Right hindlimb (tissue), 1 donor: Measurements from ENCODE around the gene HIVEP1.

Experiments
- DNase-seq: peaks from one replicate; pipeline ENCODE4 v3.0.0-alpha.2; 2018

The HIVEP1 gene

GRCh38 chr6:11994875-11995461, 17.1 kb upstream of the HIVEP1 start:
- no peak for DNase-seq

DNA sequence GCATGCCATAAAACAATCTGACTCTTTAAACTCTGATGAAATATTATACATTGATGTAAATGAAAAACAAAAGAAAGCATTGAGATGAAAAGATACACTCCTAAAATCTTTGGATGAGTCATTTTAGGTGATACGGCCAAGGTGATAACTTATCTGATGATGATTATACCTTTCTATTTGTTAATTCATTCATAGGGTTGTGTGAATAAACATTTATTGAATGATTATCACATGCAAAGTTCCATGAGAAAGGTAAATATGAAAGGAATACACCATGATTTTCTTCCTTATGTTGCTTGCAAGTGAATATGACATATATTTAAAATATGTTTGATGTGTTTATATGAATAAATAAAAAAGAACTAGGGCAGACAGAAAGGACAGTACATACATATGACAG, 15.4 kb upstream of the HIVEP1 start:
- DNase-seq = no peak

DNA sequence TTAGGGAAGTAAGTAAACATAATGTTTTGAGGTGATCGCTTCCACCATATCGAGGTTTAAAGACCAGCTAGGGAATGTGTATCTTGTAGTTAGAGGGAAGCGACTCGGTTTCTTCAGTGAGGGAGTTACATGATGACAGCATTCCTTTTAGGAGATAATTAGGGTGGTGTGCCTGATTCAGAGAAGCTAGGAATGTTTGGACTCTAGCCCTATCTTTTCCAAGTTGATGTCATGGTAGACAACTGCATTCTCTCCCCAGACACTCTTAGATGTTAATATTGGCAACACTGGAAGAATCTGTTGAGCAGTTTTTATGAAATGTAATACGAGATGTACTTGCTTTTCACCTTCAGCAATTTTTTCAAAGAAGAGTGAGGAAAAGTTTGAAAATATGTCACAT, 12.9 kb upstream of the HIVEP1 start:
- no peak for DNase-seq

DNA sequence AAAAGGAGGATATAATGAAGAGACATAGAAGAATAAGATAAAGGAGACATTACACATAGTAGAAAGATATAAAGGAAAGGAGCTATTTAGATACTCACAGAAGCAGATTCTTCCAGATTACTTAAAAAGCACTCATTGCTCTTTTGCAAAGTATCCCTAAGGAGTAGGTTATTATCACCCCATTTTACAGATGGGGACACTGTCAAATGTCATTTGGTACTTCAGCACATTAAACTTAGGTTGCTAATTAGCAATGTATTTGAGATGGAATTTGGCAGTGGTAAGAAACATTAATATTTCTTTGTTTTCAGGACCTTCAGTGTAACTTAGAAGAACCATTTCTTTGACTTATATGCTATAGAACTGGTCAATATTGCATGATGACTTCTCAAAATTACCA, 11.9 kb upstream of the HIVEP1 start:
- DNase-seq = no peak

DNA sequence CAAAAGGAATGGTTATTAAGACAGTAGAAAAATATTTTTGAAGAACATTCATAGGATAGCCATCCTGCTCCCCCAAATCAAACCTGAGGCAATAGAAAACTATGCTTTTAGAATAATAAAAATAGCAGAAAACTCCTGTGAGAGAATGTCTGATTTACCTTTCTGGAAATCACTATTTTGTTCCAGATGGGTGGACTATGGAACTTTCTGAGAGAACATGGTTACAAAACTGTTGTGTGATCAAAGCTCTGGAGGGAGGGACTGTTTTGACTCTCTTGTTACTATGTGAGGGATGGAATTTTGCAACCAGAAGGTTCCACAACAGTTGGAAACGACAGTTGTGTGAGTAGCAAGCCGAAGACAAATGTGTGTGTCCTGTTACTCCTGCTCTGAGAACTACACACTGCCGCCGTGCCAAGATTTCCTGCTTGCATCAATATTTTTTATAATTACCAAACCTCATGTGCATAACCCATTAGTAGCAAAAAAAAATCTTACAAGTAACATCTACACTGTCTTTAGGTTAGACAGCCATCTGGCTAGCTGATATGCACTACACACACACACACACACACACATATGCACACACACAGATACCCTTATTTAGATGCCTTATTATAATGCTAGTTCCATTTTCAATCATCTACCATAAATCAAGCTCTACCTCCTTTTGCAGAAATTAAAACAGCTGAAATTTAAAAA, 11.0 kb upstream of the HIVEP1 start:
- peak; percentile 46 for DNase-seq

DNA sequence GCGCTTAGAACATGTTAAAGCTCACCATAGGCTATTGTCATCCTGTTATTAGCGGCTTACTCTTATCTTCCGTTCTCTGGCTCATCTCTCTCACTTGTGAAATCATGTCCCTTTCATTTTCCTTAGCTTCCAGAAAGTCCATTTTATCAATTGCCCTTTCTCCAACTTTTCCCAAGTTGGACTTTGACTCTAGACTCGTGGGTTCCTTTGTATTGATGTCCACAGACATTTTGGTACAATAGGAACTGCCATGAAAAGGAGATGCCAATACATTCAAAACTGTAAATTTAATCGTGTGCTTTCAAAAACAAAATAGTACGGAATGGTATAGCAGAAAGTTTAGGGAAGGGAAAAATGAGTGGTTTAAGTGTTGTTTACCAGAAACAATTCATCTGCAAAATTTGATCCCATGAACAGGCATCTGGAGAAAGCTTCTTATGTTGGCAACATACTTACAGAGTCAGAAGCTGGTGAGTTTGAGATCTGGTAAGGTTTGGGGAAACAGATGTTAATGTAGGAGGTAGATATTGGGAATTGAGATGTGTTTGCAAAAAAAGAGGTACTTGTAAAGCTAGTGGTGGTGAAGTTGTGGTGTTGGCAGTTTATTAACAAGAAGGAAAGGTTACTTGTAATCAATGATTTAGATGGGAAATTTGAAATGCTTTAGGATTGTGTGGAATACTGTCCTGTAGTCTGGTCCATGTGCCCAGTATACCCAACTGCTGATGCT, 10.2 kb upstream of the HIVEP1 start:
- no peak for DNase-seq

- DNase-seq = no peak
Measured at GRCh38 chr6:12007473-12007872, 4.6 kb upstream of the HIVEP1 start.

DNA sequence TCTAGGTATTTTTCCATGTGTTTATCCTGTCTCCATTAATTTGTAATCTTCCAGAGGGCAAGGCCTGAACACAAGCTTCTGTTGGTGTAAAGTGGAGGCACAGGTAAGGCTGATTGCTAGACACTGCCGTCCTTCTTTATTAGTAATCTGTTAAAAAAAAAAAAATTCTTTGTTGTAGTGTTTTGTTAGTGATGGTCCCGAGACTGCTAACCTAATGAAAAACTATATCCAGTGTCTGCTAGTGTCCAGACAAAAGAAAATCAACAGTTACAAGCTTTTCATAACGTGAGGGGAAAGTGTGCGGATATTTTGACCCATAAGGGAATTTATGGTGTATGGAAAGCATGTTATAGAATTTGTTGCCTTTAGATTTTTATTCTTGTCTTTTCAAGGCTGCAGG, 4.2 kb upstream of the HIVEP1 start:
- no peak for DNase-seq

GRCh38 chr6:12008366-12009179, 3.5 kb upstream of the HIVEP1 start:
- peak; percentile 90 for DNase-seq

GRCh38 chr6:12009180-12009685, 2.9 kb upstream of the HIVEP1 start:
- DNase-seq = no peak

- no peak for DNase-seq
Measured at GRCh38 chr6:12009876-12010634, 2.1 kb upstream of the HIVEP1 start.

DNA sequence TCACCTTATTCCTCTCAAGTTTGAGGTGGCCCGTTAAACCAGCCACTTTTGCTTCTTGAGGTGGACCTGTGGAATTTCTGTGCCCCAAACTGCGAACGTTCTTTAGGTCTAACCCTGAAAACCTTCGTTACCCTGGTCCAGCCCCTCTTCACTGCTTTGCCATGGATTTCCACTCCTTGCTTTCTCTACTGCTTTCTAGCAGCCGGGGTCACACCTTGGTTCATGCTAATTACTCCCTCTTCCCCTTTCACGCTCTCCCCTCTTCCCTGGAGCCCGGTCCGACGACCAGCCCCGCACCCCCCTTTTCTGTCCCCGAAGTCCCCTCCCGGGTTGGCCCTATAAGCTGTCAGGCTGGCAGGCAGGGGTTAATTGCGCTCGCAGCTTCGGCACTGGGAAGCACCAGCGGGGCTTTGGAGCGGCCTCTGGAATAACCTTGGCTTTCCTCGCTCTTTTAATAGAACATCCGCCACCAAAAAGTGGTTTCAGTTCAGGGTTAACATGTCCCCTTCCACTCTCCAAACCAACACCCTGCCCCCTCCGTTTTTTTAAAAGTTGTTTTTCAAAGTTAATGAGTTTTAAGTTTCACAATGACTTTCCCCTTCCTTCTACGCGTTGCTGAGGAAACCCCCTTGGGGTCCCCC, 1.4 kb upstream of the HIVEP1 start:
- no peak for DNase-seq

- DNase-seq = peak; percentile 99
Measured at GRCh38 chr6:12011276-12012037, 655 bp upstream of the HIVEP1 start.

DNA sequence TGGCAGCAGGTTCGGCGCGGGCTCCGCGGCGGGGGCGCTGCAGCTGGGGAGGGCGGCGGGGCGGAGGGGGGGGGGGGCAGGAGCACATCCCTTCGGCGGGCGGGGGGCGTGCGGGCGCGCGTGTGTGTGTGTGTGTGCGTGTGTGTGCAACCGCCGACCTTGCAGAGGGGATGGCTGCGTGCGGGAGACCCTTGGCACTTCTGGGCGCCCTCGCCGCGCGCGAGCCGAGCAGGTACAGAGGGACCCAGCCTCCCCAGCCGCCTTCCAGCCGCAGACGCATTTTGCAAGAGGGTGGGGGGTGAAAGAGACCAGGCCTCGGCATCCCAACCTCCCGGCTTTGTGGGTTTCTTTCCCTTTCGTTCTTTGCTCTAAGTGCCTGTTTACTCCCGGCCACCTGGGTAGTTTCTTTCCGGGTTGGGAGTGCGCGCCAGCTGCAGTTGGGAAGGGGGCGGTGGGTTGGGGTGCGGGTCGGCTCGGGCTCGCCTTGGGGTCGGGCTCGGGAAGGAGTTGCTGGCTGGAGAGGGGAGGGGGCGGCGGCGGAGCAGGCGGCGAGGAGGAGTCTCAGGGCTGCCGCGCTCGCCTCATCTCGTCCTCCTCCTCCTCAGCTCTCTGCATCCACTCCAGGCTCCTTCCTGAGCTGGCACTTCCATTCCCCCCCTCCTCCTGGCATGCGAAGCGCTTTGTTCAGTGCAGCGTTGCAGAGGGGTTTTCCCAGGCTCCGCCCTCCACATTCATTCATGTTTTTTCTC, 620 bp downstream of the HIVEP1 start:
- peak; percentile 90 for DNase-seq

GRCh38 chr6:12013307-12013719, 1.2 kb downstream of the HIVEP1 start:
- no peak for DNase-seq

GRCh38 chr6:12014027-12014872, 2.1 kb downstream of the HIVEP1 start:
- no peak for DNase-seq

GRCh38 chr6:12014873-12015149, 2.7 kb downstream of the HIVEP1 start:
- no peak for DNase-seq

DNA sequence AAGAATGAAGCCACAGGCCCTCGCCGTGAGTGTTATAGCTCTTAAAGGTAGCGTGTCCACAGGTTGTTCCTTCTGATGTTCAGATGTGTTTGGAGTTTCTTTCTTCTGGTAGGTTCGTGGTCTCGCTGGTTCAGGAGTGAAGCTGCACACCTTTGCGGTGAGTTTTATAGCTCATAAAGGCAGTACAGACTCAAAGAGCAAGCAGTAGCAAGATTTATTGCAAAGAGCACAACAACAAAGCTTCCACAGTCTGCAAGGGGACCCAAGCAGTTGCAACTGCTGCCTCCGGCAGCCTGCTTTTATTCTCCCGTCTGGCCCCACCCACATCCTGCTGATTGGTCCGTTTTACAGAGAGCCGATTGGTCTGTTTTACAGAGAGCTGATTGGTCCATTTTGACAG, 5.2 kb downstream of the HIVEP1 start:
- no peak for DNase-seq

DNA sequence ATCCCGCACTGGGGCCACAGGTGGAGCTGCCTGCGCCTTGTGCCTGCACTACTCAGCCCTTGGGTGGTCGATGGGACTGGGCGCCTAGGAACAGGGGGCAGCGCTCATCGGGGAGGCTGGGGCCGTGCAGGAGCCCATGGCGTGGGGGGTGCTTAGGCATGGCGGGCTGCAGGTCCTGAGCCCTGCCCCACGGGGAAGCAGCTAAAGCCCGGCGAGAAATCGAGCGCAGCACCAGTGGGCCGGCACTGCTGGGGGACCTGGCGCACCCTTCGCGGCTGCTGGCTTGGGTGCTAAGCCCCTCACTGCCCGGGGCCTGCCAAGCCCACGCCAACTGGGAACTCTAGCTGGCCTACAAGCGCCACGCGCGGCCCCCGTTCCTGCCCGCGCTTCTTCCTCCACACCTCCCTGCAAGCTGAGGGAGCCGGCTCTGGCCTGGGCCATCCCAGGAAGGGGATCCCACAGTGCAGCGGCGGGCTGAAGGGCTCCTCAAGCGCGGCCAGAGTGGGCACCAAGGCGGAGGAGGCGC, 5.8 kb downstream of the HIVEP1 start:
- DNase-seq = no peak
